ENCODE data around the gene TMEM131. TPM values are rescaled to one million over a fixed set of nuclear protein-coding genes. Genes with fewer than 3 reads are reported as not detected.

Gene TMEM131
- total RNA-seq, 1 donor from 2014 or later: 16.8 TPM

GRCh38 chr2:97711394-97711711 lies 284.4 kb downstream of the TMEM131 start:
- Histone ChIP-seq H3K4me3 (ENCODE audit: low read depth, low read length) (no peak overlapping the region), H3K27me3 (ENCODE audit: control insufficient read depth, insufficient read depth, low read length) (peaks cover 3% of the 10 kb centered on the region), H3K36me3 (ENCODE audit: control insufficient read depth, insufficient read depth, low read length) (no peaks in the 10 kb centered on the region)
- no peak for TF ChIP-seq CTCF (IDR thresholded peaks at IDR 0.05; ENCODE audit: insufficient read depth, low read length, poor library complexity, severe bottlenecking)
- no peak for DNase-seq (ENCODE audit: low read depth)

- Histone ChIP-seq H3K4me3 (ENCODE audit: low read depth, low read length) (no peak overlapping the region), H3K27me3 (ENCODE audit: control insufficient read depth, insufficient read depth, low read length) (peaks cover 5% of the 10 kb centered on the region), H3K36me3 (ENCODE audit: control insufficient read depth, insufficient read depth, low read length) (no peaks in the 10 kb centered on the region)
- DNase-seq (ENCODE audit: low read depth): no peak
- no peak for TF ChIP-seq CTCF (IDR thresholded peaks at IDR 0.05; ENCODE audit: insufficient read depth, low read length, poor library complexity, severe bottlenecking)
These were observed 287.1 kb downstream of the TMEM131 start for GRCh38 chr2:97708608-97709007.

GRCh38 chr2:97708048-97708380 lies 287.7 kb downstream of the TMEM131 start:
- no peak for DNase-seq (ENCODE audit: low read depth)
- H3K36me3 ChIP-seq (ENCODE audit: control insufficient read depth, insufficient read depth, low read length): no peaks in the 10 kb centered on the region
- H3K4me3 ChIP-seq (ENCODE audit: low read depth, low read length): no peak overlapping the region
- no peak for TF ChIP-seq CTCF (IDR thresholded peaks at IDR 0.05; ENCODE audit: insufficient read depth, low read length, poor library complexity, severe bottlenecking)
- peaks cover 5% of the 10 kb centered on the region for H3K27me3 ChIP-seq (ENCODE audit: control insufficient read depth, insufficient read depth, low read length)

GRCh38 chr2:97707362-97708047 lies 288.2 kb downstream of the TMEM131 start:
- TF ChIP-seq CTCF (IDR thresholded peaks at IDR 0.05; ENCODE audit: insufficient read depth, low read length, poor library complexity, severe bottlenecking): no peak
- H3K27me3 ChIP-seq (ENCODE audit: control insufficient read depth, insufficient read depth, low read length): peaks cover 5% of the 10 kb centered on the region
- no peaks in the 10 kb centered on the region for H3K36me3 ChIP-seq (ENCODE audit: control insufficient read depth, insufficient read depth, low read length)
- no peak overlapping the region for H3K4me3 ChIP-seq (ENCODE audit: low read depth, low read length)
- DNase-seq (ENCODE audit: low read depth): no peak

GRCh38 chr2:97706708-97707345 lies 288.9 kb downstream of the TMEM131 start:
- TF ChIP-seq CTCF (IDR thresholded peaks at IDR 0.05; ENCODE audit: insufficient read depth, low read length, poor library complexity, severe bottlenecking): no peak
- Histone ChIP-seq H3K36me3 (ENCODE audit: control insufficient read depth, insufficient read depth, low read length) (no peaks in the 10 kb centered on the region), H3K4me3 (ENCODE audit: low read depth, low read length) (no peak overlapping the region), H3K27me3 (ENCODE audit: control insufficient read depth, insufficient read depth, low read length) (peaks cover 5% of the 10 kb centered on the region)
- no peak for DNase-seq (ENCODE audit: low read depth)

Other genes starting within 250 kb of the TMEM131 start
- gene VWA3B, start 91.2 kb upstream of the TMEM131 start, total RNA-seq: not detected in 2 replicates